Lung (tissue), 10 donors: ENCODE measurements around the gene SRGAP2C. TPM values are rescaled to one million over a fixed set of nuclear protein-coding genes. Genes with fewer than 3 reads are reported as not detected.
"Not testable (repeated sequence)": the region's sequence is repeated elsewhere in the genome, so short reads cannot be mapped to it uniquely, and the experiment has no call there.

Experiments
- ATAC-seq: fragments of 200-7000 bp; cut with Tn5 transposase; one replicate; pipeline ENCODE4 v1.9.1; 2020; ENCODE audit warnings: moderate number of reproducible peaks; ENCODE audit not compliant: insufficient read depth, low FRiP score
- DNase-seq, 3 donors: peaks; one replicate each; pipeline ENCODE4 v3.0.0-alpha.2; 2013 to 2017
- H3K27ac ChIP-seq, 2 donors: one replicate each; pipeline ENCODE4 v1.5.1; 2013; ENCODE audit warnings: mild to moderate bottlenecking in 2 of 2, moderate library complexity in 2 of 2, control low read depth in 1 of 2, inconsistent platforms in 1 of 2, low read depth in 1 of 2, low read length in 1 of 2
- H3K27me3 ChIP-seq, 3 donors: one replicate each; pipeline ENCODE4 v1.5.1; 2013; ENCODE audit warnings: low read length in 2 of 3; ENCODE audit not compliant: control insufficient read depth in 3 of 3, insufficient read depth in 3 of 3
- H3K36me3 ChIP-seq, 4 donors: one replicate each; pipeline ENCODE4 v1.5.1; 2013; ENCODE audit warnings: low read length in 4 of 4, mild to moderate bottlenecking in 1 of 4, moderate library complexity in 1 of 4; ENCODE audit not compliant: control insufficient read depth in 4 of 4, insufficient read depth in 4 of 4
- H3K4me1 ChIP-seq, 5 donors: one replicate each; pipeline ENCODE4 v1.5.1; 2013; ENCODE audit warnings: low read length in 5 of 5, mild to moderate bottlenecking in 2 of 5, moderate library complexity in 1 of 5; ENCODE audit not compliant: control insufficient read depth in 5 of 5, insufficient read depth in 5 of 5
- H3K4me3 ChIP-seq: one replicate; pipeline ENCODE4 v1.5.1; 2013; ENCODE audit warnings: mild to moderate bottlenecking, control low read depth, moderate library complexity
- H3K9ac ChIP-seq, 2 donors: one replicate each; pipeline ENCODE4 v1.5.1; 2013; ENCODE audit warnings: low read length in 2 of 2, control low read depth in 1 of 2; ENCODE audit not compliant: insufficient read depth in 1 of 2
- H3K9me3 ChIP-seq, 4 donors: one replicate each; pipeline ENCODE4 v1.5.1; 2013; ENCODE audit warnings: low read length in 3 of 4, mild to moderate bottlenecking in 1 of 4, moderate library complexity in 1 of 4; ENCODE audit not compliant: control insufficient read depth in 4 of 4, insufficient read depth in 3 of 4
- WGBS, 2 donors: extraction: QIAGEN DNeasy Blood & Tissue Kit; methylation state at CpG; one replicate each; pipeline ENCODE4 v1.1.7; 2013; 5-methylcytosine and 5-hydroxymethylcytosine counted together
- polyA plus RNA-seq, 2 donors: library from polyadenylated mRNA; stranded (reverse); fragments of 200-250 nt; gene quantifications; one replicate each; pipeline ENCODE4 v1.2.1, GENCODE V29; 2013
- total RNA-seq, 2 donors: library from RNA; depleted of rRNA in 1 of 2; stranded (reverse); fragments of >200 nt in 1 of 2; gene quantifications; one replicate each; pipeline ENCODE4 v1.2.1, GENCODE V29; 2014 to 2021
- donor health status: Bipolar disorder and iron deficiency.
- donor health status: healthy.
- donor health status: DM: yes; HTN: yes; CAD: no.

The SRGAP2C gene
- total and polyA plus RNA-seq, 4 donors: 3.9 to 34.6 (median 12.9) TPM

- not testable (repeated sequence) for H3K9me3 ChIP-seq, H3K9ac ChIP-seq, H3K27me3 ChIP-seq, H3K4me3 ChIP-seq, DNase-seq, H3K36me3 ChIP-seq, H3K4me1 ChIP-seq, ATAC-seq, H3K27ac ChIP-seq
- 89 to 96% methylated on average over 3 of the region's 7 CpGs for WGBS, 2 donors
These were observed 12.5 kb downstream of the SRGAP2C start for GRCh38 chr1:121197095-121197882.

GRCh38 chr1:121199763-121200162 is 15.0 kb downstream of the SRGAP2C start:
- not testable (repeated sequence) for H3K36me3 ChIP-seq, H3K4me3 ChIP-seq, DNase-seq, H3K9me3 ChIP-seq, H3K27me3 ChIP-seq, ATAC-seq, H3K9ac ChIP-seq, H3K27ac ChIP-seq, H3K4me1 ChIP-seq
- 100% methylated on average over 1 of the region's 3 CpGs for WGBS, 2 donors

- not testable (repeated sequence) for H3K9me3 ChIP-seq, H3K9ac ChIP-seq, H3K4me1 ChIP-seq, H3K27me3 ChIP-seq, ATAC-seq, H3K4me3 ChIP-seq, DNase-seq, H3K36me3 ChIP-seq, H3K27ac ChIP-seq
- no CpG with 5 or more reads among the region's 1 CpG for WGBS, 2 donors
These were observed 15.5 kb downstream of the SRGAP2C start for GRCh38 chr1:121200232-121200631.

- not testable (repeated sequence) for H3K4me1 ChIP-seq, H3K27ac ChIP-seq, H3K27me3 ChIP-seq, H3K9me3 ChIP-seq, H3K36me3 ChIP-seq, H3K4me3 ChIP-seq
- 60 to 81% methylated on average over 9 of the region's 13 CpGs for WGBS, 2 donors
- peak overlapping the region in 1 of 2 donors; percentile 32 for H3K9ac ChIP-seq
- peak; percentile 37 for ATAC-seq
- peak; percentile 18 to 59 (median 56) for DNase-seq
These were observed 16.5 kb downstream of the SRGAP2C start for GRCh38 chr1:121200985-121201981.

GRCh38 chr1:121202986-121203385 is 18.2 kb downstream of the SRGAP2C start:
- not testable (repeated sequence) for H3K27me3 ChIP-seq, DNase-seq, ATAC-seq, H3K4me3 ChIP-seq, H3K27ac ChIP-seq, H3K36me3 ChIP-seq, H3K9ac ChIP-seq, H3K4me1 ChIP-seq, H3K9me3 ChIP-seq
- WGBS, 2 donors: 85 to 92% methylated on average over 3 of the region's 3 CpGs

GRCh38 chr1:121205786-121206711 is 21.3 kb downstream of the SRGAP2C start:
- not testable (repeated sequence) for DNase-seq

GRCh38 chr1:121207328-121207727 is 22.6 kb downstream of the SRGAP2C start:
- not testable (repeated sequence) for H3K27ac ChIP-seq, H3K9me3 ChIP-seq, H3K4me3 ChIP-seq, H3K36me3 ChIP-seq, H3K4me1 ChIP-seq, H3K27me3 ChIP-seq, ATAC-seq, DNase-seq, H3K9ac ChIP-seq
- WGBS, 2 donors: 90 to 96% methylated on average over 1 of the region's 2 CpGs

More at GRCh38 chr1:121205786-121206711, 21.3 kb downstream of the SRGAP2C start:
- not testable (repeated sequence) for H3K27ac ChIP-seq, H3K9me3 ChIP-seq, H3K36me3 ChIP-seq, H3K4me3 ChIP-seq, H3K4me1 ChIP-seq, H3K9ac ChIP-seq, ATAC-seq, H3K27me3 ChIP-seq
- 89 to 90% methylated on average over 1 of the region's 8 CpGs for WGBS, 2 donors
